Activated T-helper 1 cell treated with anti-CD3 and anti-CD28 coated beads, Interleukin-2, amount 50 U/mL, for 16 hours (primary cell): ENCODE measurements around the gene CH25H.
A peak's percentile ranks its signal among the peaks of the same experiment; 100 is the strongest.
"Not testable (repeated sequence)": the region's sequence is repeated elsewhere in the genome, so short reads cannot be mapped to it uniquely, and the experiment has no call there.

Source experiments
- DNase-seq, 2 donors: peaks; one replicate each; pipeline ENCODE4 v3.0.0-alpha.2; 2020; ENCODE audit warnings: low read depth in 1 of 2, low spot score in 1 of 2

The CH25H gene

GRCh38 chr10:89207181-89207800 is at the start of gene CH25H:
TSS of gene CH25H (minus strand) at chr10:89207317. CDS start at chr10:89207292, 25 bp downstream.
- peak in 1 of 2 donors; percentile 20 for DNase-seq

- no peak for DNase-seq
Observed at GRCh38 chr10:89256340-89256739, 49.2 kb upstream of the CH25H start.

GRCh38 chr10:89255793-89256192 is 48.7 kb upstream of the CH25H start:
- DNase-seq, result no peak

GRCh38 chr10:89255091-89255579 is 48.0 kb upstream of the CH25H start:
- not testable (repeated sequence) for DNase-seq

GRCh38 chr10:89252225-89252585 is 45.1 kb upstream of the CH25H start:
- DNase-seq, result no peak

- peak; percentile 87 to 91 for DNase-seq
Observed at GRCh38 chr10:89251409-89252224, 44.5 kb upstream of the CH25H start, which contains the start of gene LIPA. TSS of gene LIPA (minus strand) at chr10:89251775. CDS start at chr10:89247648, 4,127 bp downstream.

- DNase-seq, result no peak
Observed at GRCh38 chr10:89250865-89251408, 43.8 kb upstream of the CH25H start.

GRCh38 chr10:89248990-89249389 is 41.9 kb upstream of the CH25H start:
- no peak for DNase-seq

- DNase-seq, result not testable (repeated sequence)
Observed at GRCh38 chr10:89247623-89248022, 40.5 kb upstream of the CH25H start.

- DNase-seq, result no peak
Observed at GRCh38 chr10:89245802-89246201, 38.7 kb upstream of the CH25H start.

- no peak for DNase-seq
Observed at GRCh38 chr10:89242840-89243568, 35.9 kb upstream of the CH25H start.

- no peak for DNase-seq
Observed at GRCh38 chr10:89242345-89242684, 35.2 kb upstream of the CH25H start.

GRCh38 chr10:89241486-89242344 is 34.6 kb upstream of the CH25H start:
- no peak for DNase-seq

GRCh38 chr10:89241026-89241425 is 33.9 kb upstream of the CH25H start:
- DNase-seq, result no peak

- no peak for DNase-seq
Observed at GRCh38 chr10:89240519-89240918, 33.4 kb upstream of the CH25H start.

- DNase-seq, result no peak
Observed at GRCh38 chr10:89238956-89239644, 32.0 kb upstream of the CH25H start.

GRCh38 chr10:89237849-89238248 is 30.7 kb upstream of the CH25H start:
- no peak for DNase-seq

GRCh38 chr10:89236226-89236797 is 29.2 kb upstream of the CH25H start:
- no peak for DNase-seq

GRCh38 chr10:89235073-89235798 is 28.1 kb upstream of the CH25H start:
- no peak for DNase-seq
